Stimulated activated CD8-positive, alpha-beta memory T cell treated with anti-CD3 and anti-CD28 coated beads, Interleukin-15, amount 100 ng/mL, for 4 hours (primary cell): ENCODE data around the gene PRKCZ.

Source experiments
- DNase-seq, 2 donors: peaks; one replicate each; pipeline ENCODE4 v3.0.0-alpha.2; 2020; ENCODE audit warnings: low read depth in 2 of 2

PRKCZ gene

GRCh38 chr1:2046174-2046917, 3.9 kb upstream of the PRKCZ start:
- DNase-seq: no peak

GRCh38 chr1:2046953-2047748, 3.1 kb upstream of the PRKCZ start:
- no peak for DNase-seq

DNA sequence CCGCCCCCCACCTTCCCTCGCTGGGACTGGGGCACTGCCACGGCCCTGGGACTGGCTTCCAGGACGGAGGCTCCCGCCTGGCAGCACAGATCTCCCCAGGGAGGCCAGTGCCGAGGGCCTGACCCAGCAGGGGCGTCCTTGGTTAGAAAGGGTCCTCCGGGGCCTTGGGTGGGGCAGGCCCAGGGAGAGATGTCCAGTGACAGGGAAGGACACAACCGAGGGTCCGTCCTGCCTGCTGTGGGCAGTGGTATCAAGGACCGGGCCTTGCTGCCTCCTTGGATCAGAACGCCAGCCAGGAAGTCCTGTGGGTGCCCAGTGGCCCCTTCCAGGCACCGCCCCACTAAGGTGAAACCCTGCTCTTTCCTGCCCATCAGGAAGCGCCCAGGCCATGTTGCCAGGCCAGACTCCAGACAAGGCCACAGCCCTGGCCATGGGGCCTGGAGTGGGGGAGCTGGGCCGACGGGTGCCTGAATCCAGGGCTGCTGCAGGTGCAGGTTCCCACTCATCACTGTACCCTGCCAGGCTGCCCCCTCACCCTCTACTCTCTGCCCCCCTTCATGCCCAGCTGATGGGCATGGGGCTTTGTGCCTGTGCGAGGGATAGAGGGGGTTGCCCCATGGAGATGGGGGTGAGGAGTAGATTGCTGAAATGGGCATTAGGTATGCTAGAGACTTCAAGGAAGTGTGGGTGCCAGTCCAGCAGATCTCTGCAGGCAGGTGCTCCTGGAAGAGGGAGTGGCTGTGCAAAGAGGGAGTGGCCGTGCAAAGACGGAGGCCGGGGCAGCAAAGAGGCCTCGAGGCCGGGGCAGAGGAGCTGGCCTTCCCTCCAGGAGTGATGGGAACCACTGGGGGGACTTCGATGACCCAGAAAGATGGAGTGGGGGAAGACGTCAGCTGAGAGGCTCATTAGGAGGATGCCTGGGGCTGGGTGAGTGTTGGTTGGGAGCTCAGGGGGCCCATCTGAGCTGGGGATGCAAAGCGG, 2.2 kb upstream of the PRKCZ start:
- no peak for DNase-seq

DNA sequence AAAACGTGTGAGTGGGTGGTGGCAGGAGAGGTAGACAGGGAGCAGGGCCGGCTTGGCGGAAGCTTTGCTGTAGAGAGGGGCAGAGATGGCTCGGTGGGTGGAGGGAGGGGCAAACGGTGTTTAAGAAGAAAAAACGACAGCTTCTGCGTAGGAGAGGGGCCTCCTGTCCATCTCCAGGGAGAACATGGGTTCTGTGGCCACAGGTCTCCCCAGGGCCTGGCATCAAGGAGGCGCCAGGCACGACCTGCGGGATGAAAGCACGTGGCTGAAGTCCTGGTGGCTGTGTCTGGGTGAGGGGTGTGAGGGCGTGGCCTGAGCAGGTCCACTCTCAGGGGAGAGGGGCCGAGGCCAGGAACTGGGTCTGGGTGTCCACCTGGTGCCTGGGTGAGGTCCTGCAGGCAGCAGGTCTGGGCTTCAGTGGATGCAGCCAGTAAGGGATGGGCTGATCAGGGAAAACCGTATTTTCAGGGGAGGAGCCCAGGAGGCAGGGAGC, 940 bp upstream of the PRKCZ start:
- no peak for DNase-seq

GRCh38 chr1:2050461-2050792, 216 bp downstream of the PRKCZ start:
- no peak for DNase-seq

DNA sequence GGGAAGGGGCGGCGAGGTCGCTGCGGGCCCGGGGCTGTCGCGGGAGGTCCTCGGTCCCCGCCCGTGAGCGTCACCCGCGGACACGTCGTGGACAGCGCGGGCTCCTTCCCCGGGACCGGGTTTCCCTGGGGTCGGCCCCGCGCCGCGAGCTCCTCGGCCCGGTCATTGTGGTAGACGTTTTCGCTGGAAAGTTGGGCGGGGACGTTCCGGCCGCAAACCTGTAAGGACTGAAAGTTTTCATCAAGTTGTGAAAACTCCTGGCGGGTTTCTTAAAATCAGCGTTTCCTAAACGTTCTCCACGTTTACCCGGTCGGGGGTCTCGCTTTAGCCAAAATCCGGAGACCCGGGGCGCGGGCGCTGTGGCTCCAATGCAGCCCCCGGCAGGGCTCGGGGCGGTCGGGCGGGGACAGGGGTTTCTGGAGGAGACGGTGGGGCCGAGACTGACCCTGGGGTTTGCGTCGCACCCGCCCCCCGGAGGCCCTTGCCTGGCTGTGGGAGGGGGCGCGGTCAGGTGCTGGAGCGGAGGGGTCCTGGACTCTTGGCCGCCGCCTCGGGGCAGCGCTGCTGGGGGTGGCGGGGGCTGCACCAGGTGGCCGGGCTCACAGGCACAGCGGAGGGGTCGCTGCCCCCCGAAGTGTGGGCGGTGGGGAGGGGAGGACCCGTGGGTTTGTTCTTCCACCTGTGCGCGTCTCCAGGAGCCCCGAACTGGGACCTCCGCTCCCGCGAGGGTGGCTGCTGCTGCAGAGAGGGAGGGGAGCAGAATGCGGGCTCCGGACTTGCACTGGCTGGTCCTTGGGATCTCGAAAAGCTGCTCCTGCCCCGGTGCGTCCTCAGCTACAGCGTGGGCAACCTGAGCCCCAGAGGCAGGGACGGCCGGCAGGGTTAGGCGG, 827 bp downstream of the PRKCZ start:
- no peak for DNase-seq

DNA sequence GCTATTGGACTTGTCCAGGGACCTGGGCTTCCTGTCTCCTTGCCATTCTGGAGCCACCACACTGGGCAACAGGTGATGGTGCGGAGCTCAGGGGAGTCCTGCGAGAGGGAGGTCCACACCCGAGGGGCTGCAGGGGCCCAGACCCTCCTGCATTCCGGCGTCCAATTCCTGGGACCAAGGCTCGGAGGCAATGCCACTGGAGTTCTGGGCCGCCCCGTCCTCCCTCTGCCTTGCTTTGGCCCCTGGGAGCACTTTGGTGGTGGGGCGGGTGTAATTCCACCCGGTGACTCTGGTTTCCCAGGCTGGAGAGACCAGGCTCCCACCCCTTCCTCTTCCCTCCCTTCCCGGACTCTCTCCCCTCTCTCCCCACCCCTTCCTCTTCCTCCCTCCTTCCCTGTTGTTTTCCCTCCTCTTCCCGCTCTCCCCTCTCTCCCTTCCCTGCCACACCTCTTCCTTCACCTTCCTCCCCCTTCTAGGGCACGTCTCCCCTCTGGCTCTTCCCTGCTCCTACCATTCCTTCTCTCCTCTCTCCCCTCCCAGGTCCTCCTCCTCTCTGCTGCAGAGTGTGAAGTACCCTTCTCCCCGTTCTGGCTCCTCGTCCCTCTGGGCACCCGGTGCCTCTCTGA, 2.0 kb downstream of the PRKCZ start:
- DNase-seq: no peak

GRCh38 chr1:2052756-2053155, 2.5 kb downstream of the PRKCZ start:
- no peak for DNase-seq

- no peak for DNase-seq
Measured at GRCh38 chr1:2053217-2053616, 3.0 kb downstream of the PRKCZ start.

DNA sequence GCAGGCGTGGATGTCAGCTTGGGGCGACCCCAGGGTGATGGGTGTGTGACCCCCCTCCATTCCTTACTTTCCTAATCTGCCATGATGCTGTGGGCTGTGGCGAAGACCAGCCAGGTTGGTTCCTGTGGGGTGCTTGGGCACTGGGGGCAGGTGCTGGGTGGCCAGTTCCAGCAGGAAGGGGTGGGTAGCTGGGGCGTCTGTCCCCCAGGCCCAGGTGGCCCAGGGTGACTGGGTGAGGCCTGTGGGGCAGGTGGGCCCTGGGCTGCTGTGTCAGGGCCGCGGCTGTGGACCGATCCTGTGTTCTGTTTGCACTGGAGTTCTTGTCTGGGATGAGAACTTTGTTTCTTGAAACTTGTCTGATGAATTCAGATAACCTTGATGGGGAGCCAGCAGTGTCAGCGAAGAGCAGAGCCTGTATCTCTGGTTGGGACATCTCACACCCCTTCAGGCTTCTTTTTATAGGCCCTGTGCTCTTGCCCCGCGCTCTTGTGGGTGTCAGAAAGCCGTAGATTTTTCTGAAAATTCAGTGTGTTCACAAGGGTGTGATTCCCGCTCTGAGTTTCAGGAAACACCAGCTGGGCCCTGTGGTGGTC, 3.7 kb downstream of the PRKCZ start:
- DNase-seq: no peak

GRCh38 chr1:2054560-2054959, 4.3 kb downstream of the PRKCZ start:
- DNase-seq: no peak

GRCh38 chr1:2055911-2056575, 5.8 kb downstream of the PRKCZ start:
- no peak for DNase-seq

- no peak for DNase-seq
Measured at GRCh38 chr1:2056955-2057590, 6.9 kb downstream of the PRKCZ start.

DNA sequence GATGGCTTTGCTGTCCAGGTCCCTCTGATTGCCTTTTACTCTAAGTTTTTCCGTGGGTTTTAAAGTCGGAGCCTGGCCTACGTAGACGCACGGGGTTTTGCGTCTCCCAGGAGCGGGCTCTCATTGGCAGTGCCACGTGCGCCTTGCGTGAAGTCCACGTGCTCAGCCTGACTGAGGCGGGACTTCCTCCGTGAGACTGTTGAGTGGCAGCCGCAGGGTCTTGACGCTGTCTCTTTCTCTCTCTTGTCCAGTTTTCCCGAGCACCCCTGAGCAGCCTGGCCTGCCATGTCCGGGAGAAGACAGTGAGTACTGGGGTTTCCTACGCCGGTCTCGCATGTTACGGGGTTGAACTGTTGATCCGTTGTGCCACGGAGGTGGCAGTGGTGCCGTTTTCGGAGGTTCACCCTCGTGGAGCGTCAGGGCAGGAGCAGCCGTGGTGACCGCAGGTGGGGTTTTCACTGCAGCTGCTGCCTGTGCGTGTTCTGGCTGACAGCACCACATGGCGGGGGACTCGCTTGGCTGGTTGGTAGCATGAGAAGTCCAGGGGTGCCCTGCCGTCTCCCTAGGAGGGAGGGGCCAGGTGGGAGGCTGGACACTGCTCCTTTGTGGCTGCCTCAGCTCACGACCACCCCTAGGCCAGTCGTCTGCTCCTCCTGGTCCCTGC, 9.2 kb downstream of the PRKCZ start:
- no peak for DNase-seq

DNA sequence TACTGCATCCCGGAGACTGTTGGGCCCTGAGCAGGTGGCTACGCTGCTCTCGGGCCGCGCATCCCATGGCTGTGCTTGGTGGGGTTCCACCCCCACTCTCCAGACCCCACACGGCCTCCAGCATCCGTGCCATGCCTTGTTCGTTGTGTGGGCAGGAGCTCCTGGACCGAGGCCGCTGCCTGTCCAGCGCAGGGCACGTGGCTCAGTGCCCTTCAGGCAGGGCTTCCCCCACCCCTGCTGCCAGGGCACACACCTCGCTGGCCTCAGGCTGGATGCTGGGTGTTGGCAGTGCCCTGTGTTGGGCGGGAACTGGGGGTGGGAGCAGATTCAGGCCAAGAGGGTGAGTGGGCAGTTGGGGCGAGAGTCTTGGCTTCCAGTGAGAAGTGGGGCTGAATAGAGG, 9.9 kb downstream of the PRKCZ start:
- DNase-seq: no peak

DNA sequence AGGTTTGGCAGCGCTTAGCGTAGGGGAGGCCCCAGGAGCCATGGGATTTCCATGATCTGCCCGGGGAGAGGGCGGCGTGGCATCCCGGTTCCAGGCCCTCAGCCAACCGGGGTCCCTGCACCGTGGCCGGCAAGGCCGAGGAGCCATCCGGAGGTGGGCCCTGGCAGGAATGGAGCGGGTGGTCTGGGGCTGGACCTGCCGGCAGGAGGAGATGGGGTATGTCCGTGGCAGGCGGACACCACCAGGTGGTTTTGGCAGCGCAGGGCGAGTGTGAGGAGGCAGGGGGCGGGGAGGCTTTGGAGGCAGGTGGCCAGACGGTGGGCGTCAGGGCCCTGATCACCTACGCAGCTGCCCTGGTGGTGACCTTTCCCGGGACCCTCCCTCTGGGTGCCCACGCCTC, 10.3 kb downstream of the PRKCZ start:
- DNase-seq: no peak

- DNase-seq: no peak
Measured at GRCh38 chr1:2061065-2061778, 11.0 kb downstream of the PRKCZ start.

DNA sequence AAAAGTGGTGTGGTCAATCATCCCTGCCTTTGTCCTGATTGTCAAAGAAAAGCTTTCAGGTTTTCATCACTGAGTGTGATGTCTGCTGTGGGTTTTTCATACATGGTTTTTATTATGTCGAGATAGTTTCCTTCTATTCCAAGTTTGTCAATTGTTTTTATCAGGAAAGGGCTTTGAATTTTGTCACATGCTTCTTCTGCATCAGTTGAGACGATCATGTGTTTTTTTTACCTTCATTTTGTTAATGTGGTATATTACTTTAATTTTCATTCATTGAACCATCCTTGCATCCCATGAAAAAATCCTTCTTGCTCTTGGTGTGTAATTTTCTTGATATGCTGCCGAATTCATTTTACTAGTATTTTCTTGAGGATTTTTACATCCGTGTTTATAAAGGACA, 15.5 kb downstream of the PRKCZ start:
- no peak for DNase-seq
